ENCODE results near the gene IL36B. TPM values are rescaled to one million over a fixed set of nuclear protein-coding genes. Genes with fewer than 3 reads are reported as not detected.

IL36B gene
- not detected in 2 replicates for polyA plus RNA-seq (2012; rRNA removed)
- polyA plus RNA-seq (2012; cell fraction: cytosol; rRNA removed) = 0.04 TPM in 1 of 2 replicates, not detected in the other
- polyA plus RNA-seq (2012; cell fraction: nucleus; rRNA removed) = not detected in 2 replicates

GRCh38 chr2:113052396-113052917, at the start of gene IL36B:
Gene IL36B, minus strand, starts transcription at chr2:113052867.
- Histone ChIP-seq H3K9me3 (no peaks in the 10 kb centered on the region), H3K4me1 (ENCODE audit: control insufficient read depth in 1 of 2, insufficient read depth in 2 of 2, low read depth in 1 of 2, low read length in 1 of 2) (no peaks in the 10 kb centered on the region), H3K9ac (no peak within 1 kb of the TSS), H4K20me1 (ENCODE audit: insufficient read depth) (no peaks in the 10 kb centered on the region), H3K27me3 (ENCODE audit: insufficient read depth) (peaks cover 10% of the 10 kb centered on the region), H3K36me3 (replicated peaks in 1 of 2; ENCODE audit: control insufficient read depth in 1 of 2, insufficient read depth in 2 of 2, low read length in 1 of 2) (no peaks in the 10 kb centered on the region), H3K4me3 (ENCODE audit: low read depth in 2 of 2, low read length in 1 of 2) (no peak within 1 kb of the TSS), H3K27ac (ENCODE audit: low read depth in 2 of 2, low read length in 1 of 2) (no peak within 1 kb of the TSS), H3K9me2 (no peaks in the 10 kb centered on the region), H2AFZ (ENCODE audit: low read depth) (no peak within 1 kb of the TSS), H3K4me2 (no peak within 1 kb of the TSS), H3K79me2 (ENCODE audit: insufficient read depth) (no peaks in the 10 kb centered on the region), H3F3A (replicated peaks; ENCODE audit: insufficient read depth) (no peaks in the 10 kb centered on the region)
- WGBS (ENCODE audit: low lambda C conversion rate) = 13% methylated on average over 6 of the region's 6 CpGs
- TF ChIP-seq RAD21 (IDR thresholded peaks at IDR 0.05; ENCODE audit: low read length) (no peak), GATA2 (CRISPR knock-in tag; IDR thresholded peaks at IDR 0.05) (no peak), USF2 (IDR thresholded peaks at IDR 0.05; ENCODE audit: borderline replicate concordance, low read depth, low read length) (no peak), FOXJ3 (CRISPR knock-in tag; IDR thresholded peaks at IDR 0.05) (no peak), SIN3A (IDR thresholded peaks at IDR 0.05; ENCODE audit: borderline replicate concordance, low read depth, low read length) (no peak), RXRA (IDR thresholded peaks at IDR 0.05; ENCODE audit: borderline replicate concordance, low read depth) (no peak), MXI1 (IDR thresholded peaks at IDR 0.05; ENCODE audit: low read depth, low read length) (no peak), MEF2A (IDR thresholded peaks at IDR 0.05; ENCODE audit: borderline replicate concordance, low read depth) (no peak), ELF1 (IDR thresholded peaks at IDR 0.05) (no peak), EZH2phosphoT487 (IDR thresholded peaks at IDR 0.05; ENCODE audit: borderline replicate concordance, low read depth) (no peak), PBX3 (IDR thresholded peaks at IDR 0.05) (no peak), YY1 (IDR thresholded peaks at IDR 0.05; ENCODE audit: low read depth) (no peak), JUND (IDR thresholded peaks at IDR 0.05) (no peak), CTCF (IDR thresholded peaks at IDR 0.05) (no peak), TCF12 (IDR thresholded peaks at IDR 0.05) (no peak), RFX5 (IDR thresholded peaks at IDR 0.05; ENCODE audit: low read length) (no peak), ZBTB33 (IDR thresholded peaks at IDR 0.05; ENCODE audit: borderline replicate concordance, low read depth) (no peak), NRF1 (IDR thresholded peaks at IDR 0.05; ENCODE audit: low read depth, low read length) (no peak), MAX (IDR thresholded peaks at IDR 0.05; ENCODE audit: low read depth) (no peak), TAF1 (IDR thresholded peaks at IDR 0.05; ENCODE audit: borderline replicate concordance, low read depth, low read length) (no peak)
- DNase-seq = no peak
- ChIA-PET POLR2A (no interaction called here), CTCF (interaction anchor here (0.7 to 1.0 kb wide), 2 partner anchors 11 to 21 kb away, joined by 3 read pairs; no protein-coding TSS in a partner anchor)
